ENCODE measurements around the gene LENEP.

The LENEP gene

GRCh38 chr1:155011437-155012025 lies 18.1 kb downstream of the LENEP start:
- DNase-seq = no peak

- DNase-seq = peak; percentile 57
Observed at GRCh38 chr1:155012026-155012546, 18.7 kb downstream of the LENEP start.

GRCh38 chr1:155012776-155013602 lies 19.6 kb downstream of the LENEP start:
- DNase-seq = no peak

GRCh38 chr1:155013632-155014031 lies 20.2 kb downstream of the LENEP start:
- DNase-seq = no peak

GRCh38 chr1:155014709-155015508 lies 21.5 kb downstream of the LENEP start:
- no peak for DNase-seq

- DNase-seq = no peak
Observed at GRCh38 chr1:155015527-155016230, 22.3 kb downstream of the LENEP start.

GRCh38 chr1:155016231-155016831 lies 22.9 kb downstream of the LENEP start:
- no peak for DNase-seq

GRCh38 chr1:155017041-155017945 lies 23.9 kb downstream of the LENEP start:
- peak; percentile 86 for DNase-seq

- DNase-seq = no peak
Observed at GRCh38 chr1:155017946-155018316, 24.5 kb downstream of the LENEP start.

GRCh38 chr1:155018617-155019348 lies 25.4 kb downstream of the LENEP start:
- no peak for DNase-seq

GRCh38 chr1:155019377-155020245 lies 26.2 kb downstream of the LENEP start:
- DNase-seq = no peak

- DNase-seq = no peak
Observed at GRCh38 chr1:155022136-155022926, 28.9 kb downstream of the LENEP start.

- no peak for DNase-seq
Observed at GRCh38 chr1:155022927-155023236, 29.5 kb downstream of the LENEP start.

- no peak for DNase-seq
Observed at GRCh38 chr1:155023627-155024026, 30.2 kb downstream of the LENEP start.

GRCh38 chr1:155024315-155024714 lies 30.9 kb downstream of the LENEP start:
- DNase-seq = no peak

GRCh38 chr1:155026154-155026553 lies 32.8 kb downstream of the LENEP start:
- no peak for DNase-seq

GRCh38 chr1:155026588-155026987 lies 33.2 kb downstream of the LENEP start:
- DNase-seq = no peak

- DNase-seq = no peak
Observed at GRCh38 chr1:155029513-155030242, 36.3 kb downstream of the LENEP start.

Data from fibroblast of skin of back (primary cell).